Measurements from ENCODE around the gene AQP12B. TPM values are rescaled to one million over a fixed set of nuclear protein-coding genes. Genes with fewer than 3 reads are reported as not detected.

Gene AQP12B
- polyA plus RNA-seq, 3 donors = 0.48 to 0.51 (median 0.49) TPM

GRCh38 chr2:240627736-240628506, 54.8 kb downstream of the AQP12B start:
- no peak for DNase-seq (ENCODE audit: extremely low read depth in 1 of 11, low read depth in 9 of 11, low spot score in 4 of 11)

GRCh38 chr2:240626531-240627300, 56.0 kb downstream of the AQP12B start:
- DNase-seq (ENCODE audit: extremely low read depth in 1 of 11, low read depth in 9 of 11, low spot score in 4 of 11) = no peak

Other genes starting within 250 kb of the AQP12B start
- gene GPC1, start 247.2 kb downstream of the AQP12B start, polyA plus RNA-seq (ENCODE audit: insufficient read length in 3 of 3) = 10 to 100 TPM; 26.8 to 45.1 (median 44.6) TPM
- 10 to 100 TPM; 10.5 to 14.9 (median 11.4) TPM for gene ANKMY1, start 124.9 kb downstream of the AQP12B start, polyA plus RNA-seq (ENCODE audit: insufficient read length in 3 of 3)
- gene DUSP28, start 122.5 kb downstream of the AQP12B start, polyA plus RNA-seq (ENCODE audit: insufficient read length in 3 of 3) = 1 to 10 TPM; 6.0 to 7.1 (median 6.9) TPM
- 10 to 100 TPM; 24.1 to 34.2 (median 31.1) TPM for gene RNPEPL1, start 114.4 kb downstream of the AQP12B start, polyA plus RNA-seq (ENCODE audit: insufficient read length in 3 of 3)
- 10 to 100 TPM; 20.2 to 37.9 (median 32.1) TPM for gene CAPN10, start 96.2 kb downstream of the AQP12B start, polyA plus RNA-seq (ENCODE audit: insufficient read length in 3 of 3)
- 1 to 10 TPM; 1.7 to 3.2 (median 1.9) TPM for gene GPR35, start 57.4 kb downstream of the AQP12B start, polyA plus RNA-seq (ENCODE audit: insufficient read length in 3 of 3)
- under 1 TPM in 2 of 3 donors, not detected in 1; 0.38 to 0.55 TPM for gene AQP12A, start 9.0 kb upstream of the AQP12B start, polyA plus RNA-seq (ENCODE audit: insufficient read length in 3 of 3)
- gene KIF1A, start 137.3 kb upstream of the AQP12B start, polyA plus RNA-seq (ENCODE audit: insufficient read length in 3 of 3) = 10 to 100 TPM; 10.7 to 14.0 (median 11.4) TPM
- under 1 TPM in 2 of 3 donors, not detected in 1; 0.15 to 0.17 TPM for gene AGXT, start 185.9 kb upstream of the AQP12B start, polyA plus RNA-seq (ENCODE audit: insufficient read length in 3 of 3)
- gene MAB21L4, start 213.3 kb upstream of the AQP12B start, polyA plus RNA-seq (ENCODE audit: insufficient read length in 3 of 3) = 1 to 10 TPM; 7.2 to 9.7 (median 7.7) TPM
- under 1 TPM; 0.05 to 0.07 (median 0.06) TPM for gene CROCC2, start 223.5 kb upstream of the AQP12B start, polyA plus RNA-seq (ENCODE audit: insufficient read length in 3 of 3)